Activated CD4-positive, alpha-beta T cell treated with anti-CD3 and anti-CD28 coated beads for 24 hours (primary cell): ENCODE measurements around the gene TBX3.

Source experiments
- DNase-seq, 2 donors: peaks; one replicate each; pipeline ENCODE4 v3.0.0-alpha.2; 2020; ENCODE audit warnings: low read depth in 2 of 2

Gene TBX3

GRCh38 chr12:114627393-114627792, 56.6 kb downstream of the TBX3 start:
- no peak for DNase-seq

GRCh38 chr12:114625294-114625851, 58.6 kb downstream of the TBX3 start:
- DNase-seq = peak; percentile 7 to 31

DNA sequence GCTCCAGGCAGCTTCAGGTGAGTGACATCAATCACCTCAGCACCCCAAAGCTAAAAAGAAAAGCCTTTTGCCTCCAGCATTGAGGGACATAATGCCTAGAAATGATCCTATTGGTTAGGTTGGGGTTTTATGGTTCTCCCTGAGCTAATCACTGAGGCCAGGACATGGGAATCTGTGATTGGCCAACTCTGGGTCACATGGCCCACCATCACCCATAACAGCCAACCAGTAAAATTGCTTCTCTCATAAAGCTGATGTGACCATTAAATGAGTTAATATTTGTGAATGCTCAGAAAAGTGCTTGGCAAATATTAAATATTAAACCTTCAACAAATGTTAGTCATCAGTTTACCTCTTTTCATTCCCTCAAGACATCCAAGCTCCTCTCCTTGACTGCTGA, 60.2 kb downstream of the TBX3 start:
- DNase-seq = no peak
